SK-N-SH (cell line): Measurements from ENCODE around the gene UNC5B. TPM values are rescaled to one million over a fixed set of nuclear protein-coding genes. Genes with fewer than 3 reads are reported as not detected.

Experiments
- CTCF ChIA-PET: fragments of 300-600, 350-600 bp; formaldehyde crosslinking; extraction: SDS; loops from one replicate; lab custom pipeline; 2021; lab: Yijun Ruan, JAX
- POLR2A ChIA-PET: fragments of 350-600 bp; sonication (Branson Sonifier 250); formaldehyde crosslinking; extraction: SDS; loops from one replicate; lab custom pipeline; 2020; ENCODE audit warnings: antibody characterized with exemption, inconsistent platforms; lab: Yijun Ruan, JAX
- DNase-seq: peaks from one replicate; pipeline ENCODE4 v3.0.0; 2012
- H2AFZ ChIP-seq: fragments of 200-600 bp; sonication (generic); 2 replicates; pipeline ENCODE4 v1.8.1; 2016; ENCODE audit warnings: antibody characterized with exemption, mild to moderate bottlenecking, low read depth
- H3F3A ChIP-seq: fragments of 200-600 bp; sonication (generic); replicated peaks from 2 replicates; pipeline ENCODE3; 2016; ENCODE audit warnings: antibody characterized with exemption, mild to moderate bottlenecking; ENCODE audit not compliant: insufficient read depth
- H3K27ac ChIP-seq, 2 experiments: fragments of 200-500 bp in 1 of 2; fragments of 200-600 bp in 1 of 2; sonication (Bioruptor generic) in 1 of 2; sonication (generic), shearing (Covaris generic) in 1 of 2; 2 replicates each; pipeline versions ENCODE4 v1.5.1 to v1.6.1; 2014 to 2016; ENCODE audit warnings: low read depth in 2 of 2, inconsistent platforms in 1 of 2, low read length in 1 of 2, mild to moderate bottlenecking in 1 of 2, mixed read lengths in 1 of 2
- H3K27me3 ChIP-seq: fragments of 200-600 bp; sonication (generic), shearing (Covaris generic); 2 replicates; pipeline ENCODE4 v1.6.1; 2016; ENCODE audit warnings: mixed run types; ENCODE audit not compliant: insufficient read depth
- H3K36me3 ChIP-seq, 2 experiments: fragments of 200-500 bp in 1 of 2; fragments of 200-600 bp in 1 of 2; sonication (Bioruptor generic) in 1 of 2; sonication (generic) in 1 of 2; replicated peaks in 1 of 2; 2 replicates each; pipeline versions ENCODE3 to v1.5.1; 2014 to 2016; ENCODE audit warnings: low read length in 1 of 2, mild to moderate bottlenecking in 1 of 2; ENCODE audit not compliant: insufficient read depth in 2 of 2, control insufficient read depth in 1 of 2
- H3K4me1 ChIP-seq, 2 experiments: fragments of 200-500 bp in 1 of 2; fragments of 200-600 bp in 1 of 2; sonication (Bioruptor generic) in 1 of 2; sonication (generic), shearing (Covaris generic) in 1 of 2; 2 replicates each; pipeline versions ENCODE4 v1.5.1 to v1.6.1; 2014 to 2016; ENCODE audit warnings: low read depth in 1 of 2, low read length in 1 of 2, mixed run types in 1 of 2; ENCODE audit not compliant: insufficient read depth in 2 of 2, control insufficient read depth in 1 of 2
- H3K4me2 ChIP-seq: fragments of 200-600 bp; sonication (generic), shearing (Covaris generic); 2 replicates; pipeline ENCODE4 v1.6.1; 2017; ENCODE audit warnings: mixed run types
- H3K4me3 ChIP-seq, 2 experiments: fragments of 200-500 bp in 1 of 2; fragments of 200-600 bp in 1 of 2; sonication (Bioruptor generic) in 1 of 2; sonication (generic), shearing (Covaris generic) in 1 of 2; 2 replicates each; pipeline versions ENCODE4 v1.5.1 to v1.8.1; 2014 to 2016; ENCODE audit warnings: low read depth in 2 of 2, inconsistent platforms in 1 of 2, low read length in 1 of 2, mild to moderate bottlenecking in 1 of 2, mixed read lengths in 1 of 2, moderate library complexity in 1 of 2
- H3K79me2 ChIP-seq: fragments of 200-600 bp; sonication (generic); 2 replicates; pipeline ENCODE4 v1.8.1; 2017; ENCODE audit warnings: mild to moderate bottlenecking; ENCODE audit not compliant: insufficient read depth
- H3K9ac ChIP-seq: fragments of 200-600 bp; sonication (generic); 2 replicates; pipeline ENCODE4 v1.6.1; 2017; ENCODE audit warnings: mixed run types
- H3K9me2 ChIP-seq: fragments of 200-600 bp; sonication (generic); 2 replicates; pipeline ENCODE4 v1.6.1; 2017; ENCODE audit warnings: mixed run types
- H3K9me3 ChIP-seq: fragments of 200-600 bp; sonication (generic); 2 replicates; pipeline ENCODE4 v1.6.1; 2017; ENCODE audit warnings: mixed run types, mild to moderate bottlenecking, moderate library complexity
- H4K20me1 ChIP-seq: fragments of 200-600 bp; sonication (generic); 2 replicates; pipeline ENCODE4 v1.6.1; 2017; ENCODE audit warnings: mild to moderate bottlenecking, mixed run types; ENCODE audit not compliant: insufficient read depth
- ELF1 ChIP-seq: IDR thresholded peaks from 2 replicates; pipeline ENCODE4 v1.4.0; 2012
- EP300 ChIP-seq, 2 experiments: IDR thresholded peaks; 2 replicates each; pipeline versions ENCODE4 v1.4.0 to v1.6.1; 2012; ENCODE audit warnings: borderline replicate concordance in 1 of 2, low read depth in 1 of 2, low read length in 1 of 2
- EZH2phosphoT487 ChIP-seq: fragments of 200-600 bp; sonication (generic); IDR thresholded peaks from 2 replicates; pipeline ENCODE4 v1.6.1; 2017; ENCODE audit warnings: low read depth, mixed run types, mild to moderate bottlenecking, antibody characterized with exemption, moderate library complexity, borderline replicate concordance
- FOSL2 ChIP-seq: IDR thresholded peaks from 2 replicates; pipeline ENCODE4 v1.4.0; 2012; ENCODE audit warnings: low read depth, mild to moderate bottlenecking, moderate library complexity, borderline replicate concordance
- FOXJ3 ChIP-seq: sonication (generic); formaldehyde crosslinking; IDR thresholded peaks from 2 replicates; pipeline ENCODE4 v1.5.1; 2020; ENCODE audit warnings: mild to moderate bottlenecking, missing genetic modification reagents
- FOXM1 ChIP-seq: IDR thresholded peaks from 2 replicates; pipeline ENCODE4 v1.4.0; 2012; ENCODE audit warnings: low read depth, mild to moderate bottlenecking
- GABPA ChIP-seq: IDR thresholded peaks from 2 replicates; pipeline ENCODE4 v1.4.0; 2012; ENCODE audit warnings: low read depth, mild to moderate bottlenecking
- IRF3 ChIP-seq: fragments of 150-350 bp; IDR thresholded peaks from 2 replicates; pipeline ENCODE4 v1.6.1; 2016; ENCODE audit warnings: mild to moderate bottlenecking, low read depth, low read length
- MEF2A ChIP-seq: IDR thresholded peaks from 2 replicates; pipeline ENCODE4 v1.4.0; 2012; ENCODE audit warnings: low read depth, borderline replicate concordance
- MXI1 ChIP-seq: IDR thresholded peaks from 2 replicates; pipeline ENCODE4 v1.6.1; 2012; ENCODE audit warnings: mild to moderate bottlenecking, low read depth, low read length, improper control_type of control experiment
- NRF1 ChIP-seq: IDR thresholded peaks from 2 replicates; pipeline ENCODE4 v1.6.1; 2012; ENCODE audit warnings: low read depth, mild to moderate bottlenecking, low read length
- POLR2AphosphoS5 ChIP-seq: IDR thresholded peaks from 2 replicates; pipeline ENCODE4 v1.6.1; 2012; ENCODE audit warnings: low read depth, low read length
- RAD21 ChIP-seq: IDR thresholded peaks from 2 replicates; pipeline ENCODE4 v1.6.1; 2012; ENCODE audit warnings: mild to moderate bottlenecking, low read length
- RCOR1 ChIP-seq: fragments of 150-350 bp; IDR thresholded peaks from 2 replicates; pipeline ENCODE4 v1.6.1; 2017; ENCODE audit warnings: antibody characterized with exemption, low read length
- RFX5 ChIP-seq: IDR thresholded peaks from 2 replicates; pipeline ENCODE4 v1.6.1; 2012; ENCODE audit warnings: mild to moderate bottlenecking, improper control_type of control experiment, low read length
- TAF1 ChIP-seq: IDR thresholded peaks from 2 replicates; pipeline ENCODE4 v1.6.1; 2012; ENCODE audit warnings: low read depth, mild to moderate bottlenecking, low read length, moderate library complexity, borderline replicate concordance
- TEAD4 ChIP-seq: IDR thresholded peaks from 2 replicates; pipeline ENCODE4 v1.4.0; 2012; ENCODE audit warnings: mild to moderate bottlenecking, borderline replicate concordance; ENCODE audit not compliant: insufficient read depth
- USF2 ChIP-seq: fragments of 150-350 bp; IDR thresholded peaks from 2 replicates; pipeline ENCODE4 v1.6.1; 2017; ENCODE audit warnings: antibody characterized with exemption, low read length, low read depth, borderline replicate concordance
- YY1 ChIP-seq: IDR thresholded peaks from 2 replicates; pipeline ENCODE4 v1.4.0; 2012; ENCODE audit warnings: low read depth, mild to moderate bottlenecking
- WGBS: methylation state at CpG from one replicate; pipeline ENCODE4 v1.1.6; 2017; ENCODE audit warnings: low lambda C conversion rate; 5-methylcytosine and 5-hydroxymethylcytosine counted together
- polyA plus RNA-seq, 3 experiments: library from polyadenylated mRNA; depleted of rRNA; stranded (reverse); fragments of >200 nt; gene quantifications; 2 replicates each; pipeline ENCODE4 v1.2.3, GENCODE V29; 2012
- TF ChIP-seq, protein P1 (sequence below): IDR thresholded peaks from 2 replicates; pipeline ENCODE4; 2012
- TF ChIP-seq, protein P2 (sequence below): IDR thresholded peaks from 2 replicates; pipeline ENCODE4 v1.4.0; 2012; ENCODE audit warnings: low read depth, borderline replicate concordance
- TF ChIP-seq, protein P3 (sequence below): fragments of 200-600 bp; sonication (generic); IDR thresholded peaks from 2 replicates; pipeline ENCODE4 v1.6.1; 2017; ENCODE audit warnings: antibody characterized with exemption, mild to moderate bottlenecking, moderate library complexity
- TF ChIP-seq, protein P4 (sequence below): IDR thresholded peaks from 2 replicates; pipeline ENCODE4 v1.6.1; 2012; ENCODE audit warnings: mild to moderate bottlenecking, low read depth, low read length, moderate library complexity

Gene UNC5B
- polyA plus RNA-seq, 1 of the 3 experiments (the other 2 are of a cell fraction) = 13.8 TPM

DNA sequence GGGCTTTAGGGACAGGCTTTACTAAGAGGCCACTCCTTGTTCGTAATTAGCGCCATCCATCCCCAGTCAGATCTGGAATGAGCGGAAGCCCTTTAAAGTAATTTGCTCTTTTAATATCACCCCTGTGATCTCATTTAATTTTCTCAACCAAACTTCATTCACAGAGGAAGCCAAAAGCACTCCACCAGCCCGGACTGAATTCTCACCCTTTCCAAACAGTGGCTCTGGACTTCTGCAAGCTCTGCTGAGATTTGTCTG, 43.1 kb downstream of the UNC5B start:
- POLR2A ChIA-PET = interaction anchor here (1.3 to 2.7 kb wide), 12 partner anchors 11 to 367 kb away, joined by 3 to 26 read pairs (median 9); partner anchors contain the start of genes PCBD1 and UNC5B
- no peak overlapping the region for H3K9ac ChIP-seq
- WGBS = 11% methylated on average over 4 of the region's 4 CpGs
- H3K27ac ChIP-seq = peak overlapping the region; percentile 53 to 100
- H3F3A ChIP-seq = peaks cover 13% of the 10 kb centered on the region
- no peak overlapping the region for H2AFZ ChIP-seq
- H3K9me2 ChIP-seq = no peaks in the 10 kb centered on the region
- no peak overlapping the region for H3K4me3 ChIP-seq
- CTCF ChIA-PET = interaction anchor here (0.8 to 9.3 kb wide), 10 partner anchors 10 to 352 kb away, joined by 3 to 106 read pairs (median 6); no protein-coding TSS in a partner anchor
- no peaks in the 10 kb centered on the region for H3K27me3 ChIP-seq
- H3K79me2 ChIP-seq = peaks cover 87% of the 10 kb centered on the region
- peaks cover 53 to 97% of the 10 kb centered on the region in 2 experiments for H3K4me1 ChIP-seq
- no peaks in the 10 kb centered on the region for H3K9me3 ChIP-seq
- no peak for DNase-seq
- peaks cover 56% of the 10 kb centered on the region for H4K20me1 ChIP-seq
- H3K4me2 ChIP-seq = peak overlapping the region; percentile 42; the same call in 1 of the 2 replicates
- H3K36me3 ChIP-seq = peaks cover 0 to 2% of the 10 kb centered on the region in 2 experiments
- TF ChIP-seq EZH2phosphoT487 (no peak), RCOR1 (peak; percentile 79), TAF1 (no peak), YY1 (no peak), FOXM1 (no peak), ELF1 (no peak), MXI1 (no peak), GABPA (no peak), FOXJ3 (CRISPR knock-in tag) (peak; percentile 31; the same call in 1 of the 2 replicates), RFX5 (0 out of 2 replicates have a peak, but pooled peaks have one; percentile 28), USF2 (no peak), NRF1 (no peak), POLR2AphosphoS5 (no peak; the same call in 1 of the 2 replicates), RAD21 (no peak; the same call in 1 of the 2 replicates), IRF3 (no peak), TEAD4 (no peak), MEF2A (no peak), FOSL2 (no peak), EP300 (IDR thresholded peaks at IDR 0.05; ENCODE audit: borderline replicate concordance in 1 of 2, low read depth in 1 of 2, low read length in 1 of 2) (peak in 1 of 2 experiments; percentile 82; a peak in 1 of 4 replicates)
- TF ChIP-seq, protein P1, sequence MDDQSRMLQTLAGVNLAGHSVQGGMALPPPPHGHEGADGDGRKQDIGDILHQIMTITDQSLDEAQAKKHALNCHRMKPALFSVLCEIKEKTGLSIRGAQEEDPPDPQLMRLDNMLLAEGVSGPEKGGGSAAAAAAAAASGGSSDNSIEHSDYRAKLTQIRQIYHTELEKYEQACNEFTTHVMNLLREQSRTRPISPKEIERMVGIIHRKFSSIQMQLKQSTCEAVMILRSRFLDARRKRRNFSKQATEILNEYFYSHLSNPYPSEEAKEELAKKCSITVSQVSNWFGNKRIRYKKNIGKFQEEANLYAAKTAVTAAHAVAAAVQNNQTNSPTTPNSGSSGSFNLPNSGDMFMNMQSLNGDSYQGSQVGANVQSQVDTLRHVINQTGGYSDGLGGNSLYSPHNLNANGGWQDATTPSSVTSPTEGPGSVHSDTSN = no peak
- TF ChIP-seq, protein P2, sequence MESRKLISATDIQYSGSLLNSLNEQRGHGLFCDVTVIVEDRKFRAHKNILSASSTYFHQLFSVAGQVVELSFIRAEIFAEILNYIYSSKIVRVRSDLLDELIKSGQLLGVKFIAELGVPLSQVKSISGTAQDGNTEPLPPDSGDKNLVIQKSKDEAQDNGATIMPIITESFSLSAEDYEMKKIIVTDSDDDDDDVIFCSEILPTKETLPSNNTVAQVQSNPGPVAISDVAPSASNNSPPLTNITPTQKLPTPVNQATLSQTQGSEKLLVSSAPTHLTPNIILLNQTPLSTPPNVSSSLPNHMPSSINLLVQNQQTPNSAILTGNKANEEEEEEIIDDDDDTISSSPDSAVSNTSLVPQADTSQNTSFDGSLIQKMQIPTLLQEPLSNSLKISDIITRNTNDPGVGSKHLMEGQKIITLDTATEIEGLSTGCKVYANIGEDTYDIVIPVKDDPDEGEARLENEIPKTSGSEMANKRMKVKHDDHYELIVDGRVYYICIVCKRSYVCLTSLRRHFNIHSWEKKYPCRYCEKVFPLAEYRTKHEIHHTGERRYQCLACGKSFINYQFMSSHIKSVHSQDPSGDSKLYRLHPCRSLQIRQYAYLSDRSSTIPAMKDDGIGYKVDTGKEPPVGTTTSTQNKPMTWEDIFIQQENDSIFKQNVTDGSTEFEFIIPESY = no peak
- TF ChIP-seq, protein P3, sequence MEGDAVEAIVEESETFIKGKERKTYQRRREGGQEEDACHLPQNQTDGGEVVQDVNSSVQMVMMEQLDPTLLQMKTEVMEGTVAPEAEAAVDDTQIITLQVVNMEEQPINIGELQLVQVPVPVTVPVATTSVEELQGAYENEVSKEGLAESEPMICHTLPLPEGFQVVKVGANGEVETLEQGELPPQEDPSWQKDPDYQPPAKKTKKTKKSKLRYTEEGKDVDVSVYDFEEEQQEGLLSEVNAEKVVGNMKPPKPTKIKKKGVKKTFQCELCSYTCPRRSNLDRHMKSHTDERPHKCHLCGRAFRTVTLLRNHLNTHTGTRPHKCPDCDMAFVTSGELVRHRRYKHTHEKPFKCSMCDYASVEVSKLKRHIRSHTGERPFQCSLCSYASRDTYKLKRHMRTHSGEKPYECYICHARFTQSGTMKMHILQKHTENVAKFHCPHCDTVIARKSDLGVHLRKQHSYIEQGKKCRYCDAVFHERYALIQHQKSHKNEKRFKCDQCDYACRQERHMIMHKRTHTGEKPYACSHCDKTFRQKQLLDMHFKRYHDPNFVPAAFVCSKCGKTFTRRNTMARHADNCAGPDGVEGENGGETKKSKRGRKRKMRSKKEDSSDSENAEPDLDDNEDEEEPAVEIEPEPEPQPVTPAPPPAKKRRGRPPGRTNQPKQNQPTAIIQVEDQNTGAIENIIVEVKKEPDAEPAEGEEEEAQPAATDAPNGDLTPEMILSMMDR = no peak
- TF ChIP-seq, protein P4, sequence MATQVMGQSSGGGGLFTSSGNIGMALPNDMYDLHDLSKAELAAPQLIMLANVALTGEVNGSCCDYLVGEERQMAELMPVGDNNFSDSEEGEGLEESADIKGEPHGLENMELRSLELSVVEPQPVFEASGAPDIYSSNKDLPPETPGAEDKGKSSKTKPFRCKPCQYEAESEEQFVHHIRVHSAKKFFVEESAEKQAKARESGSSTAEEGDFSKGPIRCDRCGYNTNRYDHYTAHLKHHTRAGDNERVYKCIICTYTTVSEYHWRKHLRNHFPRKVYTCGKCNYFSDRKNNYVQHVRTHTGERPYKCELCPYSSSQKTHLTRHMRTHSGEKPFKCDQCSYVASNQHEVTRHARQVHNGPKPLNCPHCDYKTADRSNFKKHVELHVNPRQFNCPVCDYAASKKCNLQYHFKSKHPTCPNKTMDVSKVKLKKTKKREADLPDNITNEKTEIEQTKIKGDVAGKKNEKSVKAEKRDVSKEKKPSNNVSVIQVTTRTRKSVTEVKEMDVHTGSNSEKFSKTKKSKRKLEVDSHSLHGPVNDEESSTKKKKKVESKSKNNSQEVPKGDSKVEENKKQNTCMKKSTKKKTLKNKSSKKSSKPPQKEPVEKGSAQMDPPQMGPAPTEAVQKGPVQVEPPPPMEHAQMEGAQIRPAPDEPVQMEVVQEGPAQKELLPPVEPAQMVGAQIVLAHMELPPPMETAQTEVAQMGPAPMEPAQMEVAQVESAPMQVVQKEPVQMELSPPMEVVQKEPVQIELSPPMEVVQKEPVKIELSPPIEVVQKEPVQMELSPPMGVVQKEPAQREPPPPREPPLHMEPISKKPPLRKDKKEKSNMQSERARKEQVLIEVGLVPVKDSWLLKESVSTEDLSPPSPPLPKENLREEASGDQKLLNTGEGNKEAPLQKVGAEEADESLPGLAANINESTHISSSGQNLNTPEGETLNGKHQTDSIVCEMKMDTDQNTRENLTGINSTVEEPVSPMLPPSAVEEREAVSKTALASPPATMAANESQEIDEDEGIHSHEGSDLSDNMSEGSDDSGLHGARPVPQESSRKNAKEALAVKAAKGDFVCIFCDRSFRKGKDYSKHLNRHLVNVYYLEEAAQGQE = no peak
